K562 (cell line): ENCODE data around the gene TOX2. TPM values are rescaled to one million over a fixed set of nuclear protein-coding genes. Genes with fewer than 3 reads are reported as not detected.

ENCODE experiments used
- ADNP ChIP-seq: fragments of 200-800 bp; sonication (Bioruptor generic); IDR thresholded peaks from 2 replicates; pipeline ENCODE4 v1.6.1; 2016; ENCODE audit warnings: missing genetic modification characterization, missing compliant biosample characterization
- ARID1B ChIP-seq: fragments of 450-650 bp; IDR thresholded peaks from 2 replicates; pipeline ENCODE4 v1.6.1; 2016; ENCODE audit warnings: antibody characterized with exemption, mild to moderate bottlenecking, inconsistent platforms
- CHD2 ChIP-seq: IDR thresholded peaks from 2 replicates; pipeline ENCODE4 v1.6.1; 2011; ENCODE audit warnings: low read depth, low read length
- DDX20 ChIP-seq: fragments of 450-650 bp; IDR thresholded peaks from 2 replicates; pipeline ENCODE4 v1.6.1; 2016; ENCODE audit warnings: missing genetic modification characterization, low read depth, mild to moderate bottlenecking, missing compliant biosample characterization, moderate library complexity
- KLF16 ChIP-seq: IDR thresholded peaks from 2 replicates; pipeline ENCODE4 v1.6.1; 2016; ENCODE audit warnings: antibody characterized with exemption
- LEF1 ChIP-seq: fragments of 450-650 bp; IDR thresholded peaks from 2 replicates; pipeline ENCODE4 v1.6.1; 2016; ENCODE audit warnings: mild to moderate bottlenecking
- NELFE ChIP-seq: IDR thresholded peaks from 2 replicates; pipeline ENCODE4 v1.6.1; 2011; ENCODE audit warnings: mild to moderate bottlenecking; ENCODE audit not compliant: insufficient read depth, insufficient read length
- NR2C1 ChIP-seq, 2 experiments: fragments of 450-650 bp; IDR thresholded peaks; 2 replicates each; pipeline ENCODE4 v1.6.1; 2017; ENCODE audit warnings: mild to moderate bottlenecking in 2 of 2, antibody characterized with exemption in 1 of 2, inconsistent platforms in 1 of 2, missing compliant biosample characterization in 1 of 2, missing genetic modification characterization in 1 of 2
- POLR2H ChIP-seq: IDR thresholded peaks from 2 replicates; pipeline ENCODE4 v1.6.1; 2016; ENCODE audit warnings: missing genetic modification characterization, low read depth, mild to moderate bottlenecking, control low read depth, missing compliant biosample characterization, moderate library complexity
- PRPF4 ChIP-seq: fragments of 200-400 bp; formaldehyde crosslinking; IDR thresholded peaks from one replicate; pipeline ENCODE4 v1.6.1; 2017; ENCODE audit warnings: low read length, low read depth, mild to moderate bottlenecking; ENCODE audit not compliant: insufficient read depth, poor library complexity, severe bottlenecking
- RBM22 ChIP-seq: fragments of 200-400 bp; formaldehyde crosslinking; IDR thresholded peaks from 2 replicates; pipeline ENCODE4 v1.6.1; 2018; ENCODE audit warnings: low read length, low read depth; ENCODE audit not compliant: poor library complexity, severe bottlenecking
- RBM34 ChIP-seq: fragments of 200-400 bp; formaldehyde crosslinking; IDR thresholded peaks from 2 replicates; pipeline ENCODE4 v1.6.1; 2018; ENCODE audit warnings: low read length, borderline replicate concordance; ENCODE audit not compliant: insufficient read depth
- ZNF239 ChIP-seq: fragments of 250-450 bp; sonication (Bioruptor Pico); IDR thresholded peaks from 2 replicates; pipeline ENCODE4 v1.4.0; 2020; ENCODE audit warnings: mild to moderate bottlenecking
- ZNF551 ChIP-seq: fragments of 250-450 bp; sonication (Bioruptor Pico); IDR thresholded peaks from 2 replicates; pipeline ENCODE4 v1.5.0; 2021; ENCODE audit warnings: mild to moderate bottlenecking, moderate library complexity
- polyA plus RNA-seq, 8 experiments: library from polyadenylated mRNA; depleted of rRNA in 4 of 8; stranded (reverse) in 5 of 8; unstranded in 3 of 8; fragments of >200 nt; fragmentation: Nextera tagmentation in 2 of 8; fragmentation: Illumina TruSeq in 1 of 8; extraction: Ambion mirVana in 2 of 8; extraction: Trizol in 1 of 8; gene quantifications; 2 replicates each; pipeline versions ENCODE4 v1.2.1 to v1.2.3, GENCODE V29; 2011 to 2014; ENCODE audit warnings: inconsistent platforms in 1 of 8, missing spikeins in 1 of 8
- total RNA-seq, 7 experiments: library from RNA; depleted of rRNA in 6 of 7; stranded (reverse); fragments of >200 nt in 6 of 7; fragmentation: Illumina TruSeq in 2 of 7; extraction: Trizol in 2 of 7; gene quantifications; 2 replicates each; pipeline versions ENCODE4 v1.2.1 to v1.2.3, GENCODE V29; 2011 to 2021; ENCODE audit warnings: low replicate concordance in 1 of 7
- TF ChIP-seq, protein P1 (sequence below), 2 experiments: IDR thresholded peaks; 2 replicates each; pipeline ENCODE4 v1.6.1; 2012; ENCODE audit warnings: improper control_type of control experiment in 2 of 2, low read depth in 2 of 2, low read length in 2 of 2, borderline replicate concordance in 1 of 2
- TF ChIP-seq, protein P2 (sequence below): fragments of 450-650 bp; formaldehyde crosslinking; IDR thresholded peaks from 2 replicates; pipeline ENCODE4 v1.4.0; 2022; ENCODE audit warnings: missing genetic modification characterization
- TF ChIP-seq, protein P3 (sequence below), 2 experiments: fragments of 450-650 bp; IDR thresholded peaks; 2 replicates each; pipeline ENCODE4 v1.6.1; 2016
- TF ChIP-seq, protein P4 (sequence below): fragments of 450-650 bp; IDR thresholded peaks from 2 replicates; pipeline ENCODE4 v1.6.1; 2016; ENCODE audit warnings: mild to moderate bottlenecking
- TF ChIP-seq, protein P5 (sequence below): sonication (generic); formaldehyde crosslinking; IDR thresholded peaks from 2 replicates; pipeline ENCODE4 v1.8.1; 2023; ENCODE audit warnings: mild to moderate bottlenecking, missing genetic modification reagents, moderate library complexity

Gene TOX2
- total and polyA plus RNA-seq, 9 of the 15 experiments (the other 6 are each of a cell fraction or from before 2014, with no cell fraction given): not detected

DNA sequence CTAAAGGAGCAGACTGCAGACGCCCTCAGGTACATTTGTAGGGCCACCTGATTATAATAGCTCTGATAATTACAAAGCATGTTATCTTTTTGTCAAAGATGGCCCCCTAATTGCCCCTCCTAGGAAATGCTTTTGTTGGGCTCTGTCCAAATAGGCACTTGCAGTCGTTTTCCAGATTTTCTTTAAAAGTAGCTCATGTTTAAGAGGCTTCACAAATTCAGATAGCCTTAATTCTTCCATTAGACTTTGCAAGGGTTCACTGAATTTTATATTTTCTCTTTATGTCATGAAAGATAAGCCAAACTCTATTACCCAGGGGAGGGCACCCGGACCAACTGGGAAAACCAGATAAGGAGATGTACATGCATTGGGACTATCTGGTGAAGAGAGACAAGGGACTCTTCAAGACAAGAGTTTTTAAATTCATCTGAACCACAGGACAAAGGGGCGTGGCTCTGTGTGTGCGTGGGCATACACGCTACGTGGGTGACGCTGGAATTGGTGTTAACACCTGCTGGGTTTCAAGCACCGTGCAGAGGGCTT lies 95.6 kb downstream of the TOX2 start (continued):
- no peak for TF ChIP-seq ADNP (tag)
- no peak for TF ChIP-seq POLR2H (tag)
- TF ChIP-seq DDX20 (tag): no peak
- TF ChIP-seq RBM22: no peak
- no peak for TF ChIP-seq NR2C1 (IDR thresholded peaks at IDR 0.05)
- no peak; the same call in 1 of the 2 replicates for TF ChIP-seq NR2C1 (tag; IDR thresholded peaks at IDR 0.05)
- no peak for TF ChIP-seq NELFE
- TF ChIP-seq CHD2: no peak
- TF ChIP-seq ZNF239 (CRISPR knock-in tag): no peak
- TF ChIP-seq KLF16: peak; percentile 97
- no peak for TF ChIP-seq ZNF551 (CRISPR knock-in tag)
- no peak for TF ChIP-seq PRPF4
- TF ChIP-seq, protein P1, sequence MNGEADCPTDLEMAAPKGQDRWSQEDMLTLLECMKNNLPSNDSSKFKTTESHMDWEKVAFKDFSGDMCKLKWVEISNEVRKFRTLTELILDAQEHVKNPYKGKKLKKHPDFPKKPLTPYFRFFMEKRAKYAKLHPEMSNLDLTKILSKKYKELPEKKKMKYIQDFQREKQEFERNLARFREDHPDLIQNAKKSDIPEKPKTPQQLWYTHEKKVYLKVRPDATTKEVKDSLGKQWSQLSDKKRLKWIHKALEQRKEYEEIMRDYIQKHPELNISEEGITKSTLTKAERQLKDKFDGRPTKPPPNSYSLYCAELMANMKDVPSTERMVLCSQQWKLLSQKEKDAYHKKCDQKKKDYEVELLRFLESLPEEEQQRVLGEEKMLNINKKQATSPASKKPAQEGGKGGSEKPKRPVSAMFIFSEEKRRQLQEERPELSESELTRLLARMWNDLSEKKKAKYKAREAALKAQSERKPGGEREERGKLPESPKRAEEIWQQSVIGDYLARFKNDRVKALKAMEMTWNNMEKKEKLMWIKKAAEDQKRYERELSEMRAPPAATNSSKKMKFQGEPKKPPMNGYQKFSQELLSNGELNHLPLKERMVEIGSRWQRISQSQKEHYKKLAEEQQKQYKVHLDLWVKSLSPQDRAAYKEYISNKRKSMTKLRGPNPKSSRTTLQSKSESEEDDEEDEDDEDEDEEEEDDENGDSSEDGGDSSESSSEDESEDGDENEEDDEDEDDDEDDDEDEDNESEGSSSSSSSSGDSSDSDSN (IDR thresholded peaks at IDR 0.05; ENCODE audit: borderline replicate concordance in 1 of 2, low read depth in 2 of 2, low read length in 2 of 2): no peak
- TF ChIP-seq, protein P2, sequence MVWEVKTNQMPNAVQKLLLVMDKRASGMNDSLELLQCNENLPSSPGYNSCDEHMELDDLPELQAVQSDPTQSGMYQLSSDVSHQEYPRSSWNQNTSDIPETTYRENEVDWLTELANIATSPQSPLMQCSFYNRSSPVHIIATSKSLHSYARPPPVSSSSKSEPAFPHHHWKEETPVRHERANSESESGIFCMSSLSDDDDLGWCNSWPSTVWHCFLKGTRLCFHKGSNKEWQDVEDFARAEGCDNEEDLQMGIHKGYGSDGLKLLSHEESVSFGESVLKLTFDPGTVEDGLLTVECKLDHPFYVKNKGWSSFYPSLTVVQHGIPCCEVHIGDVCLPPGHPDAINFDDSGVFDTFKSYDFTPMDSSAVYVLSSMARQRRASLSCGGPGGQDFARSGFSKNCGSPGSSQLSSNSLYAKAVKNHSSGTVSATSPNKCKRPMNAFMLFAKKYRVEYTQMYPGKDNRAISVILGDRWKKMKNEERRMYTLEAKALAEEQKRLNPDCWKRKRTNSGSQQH (CRISPR knock-in tag): no peak
- TF ChIP-seq ARID1B: peak; percentile 96
- TF ChIP-seq, protein P3, sequence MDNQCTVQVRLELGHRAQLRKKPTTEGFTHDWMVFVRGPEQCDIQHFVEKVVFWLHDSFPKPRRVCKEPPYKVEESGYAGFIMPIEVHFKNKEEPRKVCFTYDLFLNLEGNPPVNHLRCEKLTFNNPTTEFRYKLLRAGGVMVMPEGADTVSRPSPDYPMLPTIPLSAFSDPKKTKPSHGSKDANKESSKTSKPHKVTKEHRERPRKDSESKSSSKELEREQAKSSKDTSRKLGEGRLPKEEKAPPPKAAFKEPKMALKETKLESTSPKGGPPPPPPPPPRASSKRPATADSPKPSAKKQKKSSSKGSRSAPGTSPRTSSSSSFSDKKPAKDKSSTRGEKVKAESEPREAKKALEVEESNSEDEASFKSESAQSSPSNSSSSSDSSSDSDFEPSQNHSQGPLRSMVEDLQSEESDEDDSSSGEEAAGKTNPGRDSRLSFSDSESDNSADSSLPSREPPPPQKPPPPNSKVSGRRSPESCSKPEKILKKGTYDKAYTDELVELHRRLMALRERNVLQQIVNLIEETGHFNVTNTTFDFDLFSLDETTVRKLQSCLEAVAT (IDR thresholded peaks at IDR 0.05): no peak
- TF ChIP-seq, protein P4, sequence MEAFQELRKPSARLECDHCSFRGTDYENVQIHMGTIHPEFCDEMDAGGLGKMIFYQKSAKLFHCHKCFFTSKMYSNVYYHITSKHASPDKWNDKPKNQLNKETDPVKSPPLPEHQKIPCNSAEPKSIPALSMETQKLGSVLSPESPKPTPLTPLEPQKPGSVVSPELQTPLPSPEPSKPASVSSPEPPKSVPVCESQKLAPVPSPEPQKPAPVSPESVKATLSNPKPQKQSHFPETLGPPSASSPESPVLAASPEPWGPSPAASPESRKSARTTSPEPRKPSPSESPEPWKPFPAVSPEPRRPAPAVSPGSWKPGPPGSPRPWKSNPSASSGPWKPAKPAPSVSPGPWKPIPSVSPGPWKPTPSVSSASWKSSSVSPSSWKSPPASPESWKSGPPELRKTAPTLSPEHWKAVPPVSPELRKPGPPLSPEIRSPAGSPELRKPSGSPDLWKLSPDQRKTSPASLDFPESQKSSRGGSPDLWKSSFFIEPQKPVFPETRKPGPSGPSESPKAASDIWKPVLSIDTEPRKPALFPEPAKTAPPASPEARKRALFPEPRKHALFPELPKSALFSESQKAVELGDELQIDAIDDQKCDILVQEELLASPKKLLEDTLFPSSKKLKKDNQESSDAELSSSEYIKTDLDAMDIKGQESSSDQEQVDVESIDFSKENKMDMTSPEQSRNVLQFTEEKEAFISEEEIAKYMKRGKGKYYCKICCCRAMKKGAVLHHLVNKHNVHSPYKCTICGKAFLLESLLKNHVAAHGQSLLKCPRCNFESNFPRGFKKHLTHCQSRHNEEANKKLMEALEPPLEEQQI: 0 out of 2 replicates have a peak, but pooled peaks have one; percentile 45
- TF ChIP-seq RBM34: no peak
- TF ChIP-seq, protein P5, sequence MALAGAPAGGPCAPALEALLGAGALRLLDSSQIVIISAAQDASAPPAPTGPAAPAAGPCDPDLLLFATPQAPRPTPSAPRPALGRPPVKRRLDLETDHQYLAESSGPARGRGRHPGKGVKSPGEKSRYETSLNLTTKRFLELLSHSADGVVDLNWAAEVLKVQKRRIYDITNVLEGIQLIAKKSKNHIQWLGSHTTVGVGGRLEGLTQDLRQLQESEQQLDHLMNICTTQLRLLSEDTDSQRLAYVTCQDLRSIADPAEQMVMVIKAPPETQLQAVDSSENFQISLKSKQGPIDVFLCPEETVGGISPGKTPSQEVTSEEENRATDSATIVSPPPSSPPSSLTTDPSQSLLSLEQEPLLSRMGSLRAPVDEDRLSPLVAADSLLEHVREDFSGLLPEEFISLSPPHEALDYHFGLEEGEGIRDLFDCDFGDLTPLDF (CRISPR knock-in tag): no peak
- no peak; the same call in 1 of the 2 replicates for TF ChIP-seq LEF1
